ENCODE measurements around the gene GABRG2.

Gene GABRG2

DNA sequence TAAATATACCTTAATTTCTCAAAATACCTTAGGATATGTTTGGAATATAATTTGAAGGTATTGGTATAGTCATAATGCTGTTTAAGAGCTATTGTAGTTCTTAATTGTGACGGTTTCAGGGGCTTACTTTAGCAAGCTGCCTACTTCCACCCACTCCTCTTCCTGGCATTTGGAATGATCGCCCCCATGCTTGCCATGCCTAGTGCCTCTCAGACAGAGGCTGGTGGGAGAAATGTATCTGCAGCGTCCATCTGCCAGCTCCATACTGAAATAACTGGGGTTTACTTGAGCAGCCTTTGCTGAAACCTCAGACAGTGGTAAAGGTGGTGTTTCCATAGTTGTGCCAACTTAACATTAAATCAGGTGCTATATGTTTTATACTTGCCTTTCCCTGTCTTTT, 52.2 kb downstream of the GABRG2 start:
- TF ChIP-seq FOXK2 (IDR thresholded peaks at IDR 0.05) (no peak), SUZ12 (IDR thresholded peaks at IDR 0.05) (no peak), LEF1 (IDR thresholded peaks at IDR 0.05; ENCODE audit: borderline replicate concordance) (no peak), NFRKB (IDR thresholded peaks at IDR 0.05) (no peak), BHLHE40 (IDR thresholded peaks at IDR 0.05; ENCODE audit: borderline replicate concordance) (no peak), ZNF384 (IDR thresholded peaks at IDR 0.05) (no peak), TARDBP (IDR thresholded peaks at IDR 0.05) (no peak), ELF4 (IDR thresholded peaks at IDR 0.05) (no peak), L3MBTL2 (conservative IDR thresholded peaks at IDR 0.05) (no peak), FOXA1 (IDR thresholded peaks at IDR 0.05) (no peak)
- TF ChIP-seq, protein P1, sequence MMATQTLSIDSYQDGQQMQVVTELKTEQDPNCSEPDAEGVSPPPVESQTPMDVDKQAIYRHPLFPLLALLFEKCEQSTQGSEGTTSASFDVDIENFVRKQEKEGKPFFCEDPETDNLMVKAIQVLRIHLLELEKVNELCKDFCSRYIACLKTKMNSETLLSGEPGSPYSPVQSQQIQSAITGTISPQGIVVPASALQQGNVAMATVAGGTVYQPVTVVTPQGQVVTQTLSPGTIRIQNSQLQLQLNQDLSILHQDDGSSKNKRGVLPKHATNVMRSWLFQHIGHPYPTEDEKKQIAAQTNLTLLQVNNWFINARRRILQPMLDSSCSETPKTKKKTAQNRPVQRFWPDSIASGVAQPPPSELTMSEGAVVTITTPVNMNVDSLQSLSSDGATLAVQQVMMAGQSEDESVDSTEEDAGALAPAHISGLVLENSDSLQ (IDR thresholded peaks at IDR 0.05): no peak
- ChIA-PET CTCF (no interaction called here), POLR2A (no interaction called here)
- no peak for DNase-seq (ENCODE audit: extremely low spot score)

DNA sequence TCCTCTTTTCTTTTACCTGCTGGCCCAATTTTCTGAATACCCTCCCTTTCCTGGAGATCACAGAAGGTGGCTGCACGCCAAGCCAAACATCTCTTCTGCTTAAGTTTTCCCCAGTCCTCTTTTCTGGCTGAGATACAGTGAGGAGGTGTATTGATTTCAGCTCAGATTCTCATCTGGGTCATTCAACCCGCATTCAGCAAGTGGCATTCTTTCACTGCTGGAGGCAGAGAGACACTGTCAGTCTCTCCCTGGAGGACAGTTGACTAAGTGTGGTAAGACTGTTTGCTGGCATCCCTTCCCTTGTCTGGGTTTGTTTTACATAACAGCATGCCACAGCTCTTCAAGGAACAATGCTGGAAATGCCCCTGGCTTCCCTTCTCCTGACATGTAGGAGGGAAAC, 60.5 kb downstream of the GABRG2 start:
- DNase-seq (ENCODE audit: extremely low spot score): no peak
- TF ChIP-seq TARDBP (IDR thresholded peaks at IDR 0.05): no peak
- no peak for TF ChIP-seq SUZ12 (IDR thresholded peaks at IDR 0.05)
- no peak for TF ChIP-seq FOXM1 (IDR thresholded peaks at IDR 0.05; ENCODE audit: borderline replicate concordance)
- no peak for TF ChIP-seq SP1 (IDR thresholded peaks at IDR 0.05)
- TF ChIP-seq BHLHE40 (IDR thresholded peaks at IDR 0.05; ENCODE audit: borderline replicate concordance): no peak
- no peak for TF ChIP-seq ZNF384 (IDR thresholded peaks at IDR 0.05)
- no peak for TF ChIP-seq NFRKB (IDR thresholded peaks at IDR 0.05)
- TF ChIP-seq ELF4 (IDR thresholded peaks at IDR 0.05): no peak
- no peak for TF ChIP-seq LEF1 (IDR thresholded peaks at IDR 0.05; ENCODE audit: borderline replicate concordance)
- ChIA-PET POLR2A (no interaction called here), CTCF (no interaction called here)

DNA sequence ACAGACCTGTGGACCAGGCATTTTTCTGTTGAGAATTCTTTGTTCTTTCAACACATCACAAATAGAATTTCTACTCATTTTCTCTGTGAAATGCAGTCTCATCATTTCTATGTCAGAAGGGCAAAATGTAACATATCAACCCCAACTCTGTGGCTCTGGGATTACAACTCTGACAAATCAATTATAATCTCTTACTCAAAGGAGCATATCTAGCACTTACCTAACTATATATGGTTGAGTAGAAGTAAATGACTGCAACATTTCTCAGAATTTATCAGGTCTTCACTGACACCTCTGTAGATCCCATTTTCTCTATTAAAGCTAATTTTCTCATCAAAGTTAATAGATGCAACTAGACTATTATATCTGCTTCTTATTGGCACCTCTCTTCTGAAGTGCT, 64.8 kb downstream of the GABRG2 start:
- CTCF ChIA-PET: no interaction called here
- no peak for DNase-seq (ENCODE audit: extremely low spot score)
- POLR2A ChIA-PET: no interaction called here
- TF ChIP-seq ZNF384 (IDR thresholded peaks at IDR 0.05): no peak
- no peak for TF ChIP-seq FOXK2 (IDR thresholded peaks at IDR 0.05)
- no peak for TF ChIP-seq NFRKB (IDR thresholded peaks at IDR 0.05)
- TF ChIP-seq, protein P1 (IDR thresholded peaks at IDR 0.05): no peak

DNA sequence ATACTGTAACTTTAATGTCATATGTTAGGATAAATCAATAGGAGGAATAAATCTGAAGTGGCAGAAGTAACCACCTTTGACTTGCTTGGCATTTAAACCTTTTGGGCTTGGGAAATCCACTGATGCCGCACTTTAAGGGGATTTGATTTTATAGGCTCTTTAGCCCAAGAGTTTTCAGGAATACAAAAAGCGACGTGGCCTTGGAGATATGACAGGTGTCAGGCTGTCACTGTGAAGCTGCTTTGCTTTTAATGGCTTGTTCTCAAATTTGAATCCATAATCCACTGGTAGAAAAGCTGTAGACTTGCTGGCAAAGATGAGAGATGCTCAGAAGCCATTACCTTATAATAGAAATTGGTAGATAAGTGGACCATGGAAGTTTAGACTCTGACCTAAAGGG, 71.6 kb downstream of the GABRG2 start:
- ChIA-PET POLR2A (no interaction called here), CTCF (no interaction called here)

DNA sequence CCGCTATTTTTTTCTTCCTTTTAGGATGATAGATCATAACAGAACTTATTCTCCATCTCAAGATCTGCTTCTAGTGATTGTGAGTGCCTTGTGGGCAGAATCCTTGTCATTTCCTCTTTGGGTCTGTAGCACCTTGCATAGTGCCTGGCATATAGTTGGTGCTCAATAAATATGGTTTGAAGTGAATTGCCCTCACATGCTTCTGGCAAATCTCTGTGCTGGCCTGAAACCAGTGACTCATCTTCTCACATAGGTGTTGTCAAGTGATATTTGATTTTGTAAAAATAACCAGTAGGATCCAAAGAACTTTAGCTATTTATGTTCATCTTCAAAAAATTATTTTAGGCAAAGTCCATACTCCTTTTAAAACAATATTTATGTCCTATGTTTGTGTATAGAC, 86.7 kb downstream of the GABRG2 start:
- no peak for TF ChIP-seq ZNF384 (IDR thresholded peaks at IDR 0.05)
- TF ChIP-seq FOXA1 (IDR thresholded peaks at IDR 0.05): no peak
- TF ChIP-seq CTBP1 (IDR thresholded peaks at IDR 0.05; ENCODE audit: borderline replicate concordance): no peak
- TF ChIP-seq L3MBTL2 (conservative IDR thresholded peaks at IDR 0.05): no peak
- no peak for DNase-seq (ENCODE audit: extremely low spot score)
- ChIA-PET CTCF (no interaction called here), POLR2A (no interaction called here)

More for the DNA sequence above, 71.6 kb downstream of the GABRG2 start:
- no peak for TF ChIP-seq NFRKB (IDR thresholded peaks at IDR 0.05)
- TF ChIP-seq ARNT (IDR thresholded peaks at IDR 0.05): no peak
- no peak for TF ChIP-seq LEF1 (IDR thresholded peaks at IDR 0.05; ENCODE audit: borderline replicate concordance)
- no peak for TF ChIP-seq FOXM1 (IDR thresholded peaks at IDR 0.05; ENCODE audit: borderline replicate concordance)
- no peak for TF ChIP-seq SUZ12 (IDR thresholded peaks at IDR 0.05)
- TF ChIP-seq ELF4 (IDR thresholded peaks at IDR 0.05): no peak
- TF ChIP-seq SP1 (IDR thresholded peaks at IDR 0.05): no peak
- TF ChIP-seq ZNF384 (IDR thresholded peaks at IDR 0.05): no peak
- TF ChIP-seq TARDBP (IDR thresholded peaks at IDR 0.05): no peak
- TF ChIP-seq FOXA1 (IDR thresholded peaks at IDR 0.05): no peak
- TF ChIP-seq BHLHE40 (IDR thresholded peaks at IDR 0.05; ENCODE audit: borderline replicate concordance): no peak
- no peak for TF ChIP-seq L3MBTL2 (conservative IDR thresholded peaks at IDR 0.05)
- TF ChIP-seq HDGF (IDR thresholded peaks at IDR 0.05; ENCODE audit: borderline replicate concordance): no peak
- TF ChIP-seq, protein P1 (IDR thresholded peaks at IDR 0.05): no peak
- no peak for TF ChIP-seq FOXK2 (IDR thresholded peaks at IDR 0.05)
- no peak for DNase-seq (ENCODE audit: extremely low spot score)

DNA sequence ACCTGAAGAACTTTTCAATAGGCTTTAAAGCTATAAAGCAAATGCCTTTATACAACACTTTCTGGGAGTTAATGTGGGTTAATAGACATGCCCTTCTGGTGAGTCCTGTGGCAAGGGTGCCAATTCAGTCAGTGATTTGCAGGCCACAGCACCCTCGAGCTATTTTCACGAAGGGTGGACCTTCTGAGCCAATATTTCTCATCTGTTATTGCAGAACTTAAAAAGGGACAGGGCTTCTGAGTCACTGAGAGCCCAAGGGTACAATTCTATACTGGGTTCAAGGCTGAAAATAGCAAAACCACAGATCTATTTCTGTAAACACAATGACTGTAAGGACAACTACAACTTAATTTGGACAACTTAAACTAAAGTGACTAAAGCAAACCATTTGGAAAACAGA, 92.8 kb downstream of the GABRG2 start:
- ChIA-PET CTCF (interaction anchor here (0.7 kb wide), 1 partner anchor 710 kb away, joined by 3 read pairs; no protein-coding TSS in a partner anchor), POLR2A (no interaction called here)
- TF ChIP-seq FOXA1 (IDR thresholded peaks at IDR 0.05) (no peak), L3MBTL2 (conservative IDR thresholded peaks at IDR 0.05) (no peak), SP1 (IDR thresholded peaks at IDR 0.05) (no peak), FOXK2 (IDR thresholded peaks at IDR 0.05) (no peak), HDGF (IDR thresholded peaks at IDR 0.05; ENCODE audit: borderline replicate concordance) (no peak), FOXM1 (IDR thresholded peaks at IDR 0.05; ENCODE audit: borderline replicate concordance) (no peak), ZNF384 (IDR thresholded peaks at IDR 0.05) (no peak), LEF1 (IDR thresholded peaks at IDR 0.05; ENCODE audit: borderline replicate concordance) (no peak), ELF4 (IDR thresholded peaks at IDR 0.05) (no peak), NFRKB (IDR thresholded peaks at IDR 0.05) (no peak), TARDBP (IDR thresholded peaks at IDR 0.05) (no peak), SUZ12 (IDR thresholded peaks at IDR 0.05) (no peak), ARNT (IDR thresholded peaks at IDR 0.05) (no peak), CTBP1 (IDR thresholded peaks at IDR 0.05; ENCODE audit: borderline replicate concordance) (no peak), BHLHE40 (IDR thresholded peaks at IDR 0.05; ENCODE audit: borderline replicate concordance) (no peak)
- TF ChIP-seq, protein P1 (IDR thresholded peaks at IDR 0.05): no peak
- DNase-seq (ENCODE audit: extremely low spot score): no peak
